ENCODE data around the gene MDC1.

MDC1 gene

DNA sequence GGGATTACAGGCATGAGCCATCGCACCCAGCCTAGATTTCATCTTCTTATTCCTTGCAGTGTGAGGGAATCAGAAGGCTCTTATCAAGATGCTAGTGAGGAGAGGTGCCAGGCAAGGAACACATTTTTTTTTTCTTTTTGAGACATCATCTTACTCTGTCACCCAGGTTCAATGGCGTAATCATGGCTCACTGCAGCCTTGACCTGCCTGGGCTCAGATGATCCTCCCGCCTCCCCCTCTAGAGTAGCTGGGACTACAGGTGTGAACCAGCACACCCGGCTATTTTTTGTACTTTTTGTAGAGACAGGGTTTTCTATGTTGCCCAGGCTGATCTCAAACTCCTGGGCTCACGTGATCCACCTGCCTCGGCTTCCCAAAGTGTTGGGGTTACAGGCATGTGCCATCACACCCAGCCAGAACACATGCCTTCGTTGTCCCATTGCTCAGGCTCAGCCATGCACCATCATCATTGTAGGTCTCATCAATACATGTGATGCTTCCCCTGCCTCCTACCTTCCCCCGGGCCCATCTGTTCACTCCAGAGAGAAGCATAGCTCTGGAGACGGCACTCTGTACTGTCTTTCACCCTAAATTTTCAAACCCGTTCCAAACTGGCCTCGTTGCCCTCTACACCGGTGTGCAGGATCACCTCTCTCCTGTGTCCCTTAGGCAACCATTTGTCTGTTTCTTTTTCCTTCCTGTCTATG is 15.3 kb upstream of the MDC1 start:
- no peak for TF ChIP-seq EZH2phosphoT487 (IDR thresholded peaks at IDR 0.05; ENCODE audit: low read depth)
- TF ChIP-seq, protein P1, sequence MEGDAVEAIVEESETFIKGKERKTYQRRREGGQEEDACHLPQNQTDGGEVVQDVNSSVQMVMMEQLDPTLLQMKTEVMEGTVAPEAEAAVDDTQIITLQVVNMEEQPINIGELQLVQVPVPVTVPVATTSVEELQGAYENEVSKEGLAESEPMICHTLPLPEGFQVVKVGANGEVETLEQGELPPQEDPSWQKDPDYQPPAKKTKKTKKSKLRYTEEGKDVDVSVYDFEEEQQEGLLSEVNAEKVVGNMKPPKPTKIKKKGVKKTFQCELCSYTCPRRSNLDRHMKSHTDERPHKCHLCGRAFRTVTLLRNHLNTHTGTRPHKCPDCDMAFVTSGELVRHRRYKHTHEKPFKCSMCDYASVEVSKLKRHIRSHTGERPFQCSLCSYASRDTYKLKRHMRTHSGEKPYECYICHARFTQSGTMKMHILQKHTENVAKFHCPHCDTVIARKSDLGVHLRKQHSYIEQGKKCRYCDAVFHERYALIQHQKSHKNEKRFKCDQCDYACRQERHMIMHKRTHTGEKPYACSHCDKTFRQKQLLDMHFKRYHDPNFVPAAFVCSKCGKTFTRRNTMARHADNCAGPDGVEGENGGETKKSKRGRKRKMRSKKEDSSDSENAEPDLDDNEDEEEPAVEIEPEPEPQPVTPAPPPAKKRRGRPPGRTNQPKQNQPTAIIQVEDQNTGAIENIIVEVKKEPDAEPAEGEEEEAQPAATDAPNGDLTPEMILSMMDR (IDR thresholded peaks at IDR 0.05; ENCODE audit: low read depth, low read length): no peak
- H3K27ac ChIP-seq (ENCODE audit: low read length): no peak overlapping the region
- H3K9me3 ChIP-seq (ENCODE audit: insufficient read depth, low read length): no peaks in the 10 kb centered on the region
- H3K4me2 ChIP-seq (ENCODE audit: low read length): no peak overlapping the region
- H3K4me3 ChIP-seq (ENCODE audit: low read length): no peak overlapping the region
- peaks cover 31% of the 10 kb centered on the region for H3K4me1 ChIP-seq (ENCODE audit: low read length)
- no peaks in the 10 kb centered on the region for H4K20me1 ChIP-seq (ENCODE audit: insufficient read depth, low read length)
- H2AFZ ChIP-seq (ENCODE audit: low read depth, low read length): no peak overlapping the region
- peaks cover 20% of the 10 kb centered on the region for H3K36me3 ChIP-seq (replicated peaks; ENCODE audit: low read depth, low read length)
- no peak overlapping the region for H3K9ac ChIP-seq (ENCODE audit: low read length)
- H3K27me3 ChIP-seq (ENCODE audit: low read depth, low read length): no peaks in the 10 kb centered on the region
- H3K79me2 ChIP-seq (ENCODE audit: low read length): no peaks in the 10 kb centered on the region

DNA sequence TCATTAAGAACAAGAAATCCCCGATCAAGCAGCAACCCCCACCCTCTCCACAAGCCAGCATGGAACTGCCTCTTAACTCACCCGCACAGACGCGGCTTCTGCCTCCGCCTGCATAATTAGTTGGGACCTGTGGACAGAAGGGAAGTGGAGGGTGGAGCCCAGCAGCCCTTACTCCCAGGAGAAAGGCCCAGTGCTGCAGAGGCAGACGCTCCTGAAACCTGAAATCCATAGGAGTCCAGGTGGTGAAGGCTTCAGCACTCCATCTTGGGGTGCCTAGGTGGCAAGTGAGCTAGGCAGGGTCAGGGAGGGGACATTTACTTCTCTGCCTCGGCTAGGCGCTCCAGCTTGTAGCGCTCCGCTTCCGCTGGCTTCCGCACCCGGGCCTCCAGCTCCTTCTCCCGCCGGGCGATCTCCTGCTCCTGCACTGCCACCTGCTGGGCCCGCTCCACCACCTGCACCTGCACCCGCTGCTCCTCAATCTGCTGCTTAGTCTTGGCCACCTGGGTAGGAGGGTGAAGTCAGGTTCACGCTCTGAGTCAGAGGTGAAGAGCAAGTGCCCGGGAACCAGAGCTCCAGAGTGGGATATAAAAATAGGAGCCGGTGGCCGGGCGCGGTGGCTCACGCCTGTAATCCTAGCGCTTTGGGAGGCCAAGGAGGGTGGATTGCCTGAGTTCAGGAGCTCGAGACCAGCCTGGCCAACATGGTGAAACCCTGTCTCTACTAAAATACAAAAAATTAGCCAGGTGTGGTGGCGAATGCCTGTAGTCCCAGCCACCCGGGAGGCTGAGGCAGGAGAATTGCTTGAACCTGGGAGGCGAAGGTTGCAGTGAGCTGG is 13.7 kb upstream of the MDC1 start:
- Histone ChIP-seq H3K4me1 (ENCODE audit: low read length) (peaks cover 18% of the 10 kb centered on the region), H3K27ac (ENCODE audit: low read length) (no peak overlapping the region), H3K27me3 (ENCODE audit: low read depth, low read length) (no peaks in the 10 kb centered on the region), H2AFZ (ENCODE audit: low read depth, low read length) (no peak overlapping the region), H3K4me2 (ENCODE audit: low read length) (peak overlapping the region; percentile 23), H3K79me2 (ENCODE audit: low read length) (peaks cover 2% of the 10 kb centered on the region; the same call in 1 of the 2 replicates), H3K36me3 (replicated peaks; ENCODE audit: low read depth, low read length) (peaks cover 15% of the 10 kb centered on the region), H3K9me3 (ENCODE audit: insufficient read depth, low read length) (no peaks in the 10 kb centered on the region), H3K4me3 (ENCODE audit: low read length) (no peak overlapping the region), H4K20me1 (ENCODE audit: insufficient read depth, low read length) (peaks cover 3% of the 10 kb centered on the region), H3K9ac (ENCODE audit: low read length) (no peak overlapping the region)
- TF ChIP-seq, protein P1 (IDR thresholded peaks at IDR 0.05; ENCODE audit: low read depth, low read length): peak; percentile 64
- no peak for TF ChIP-seq EZH2phosphoT487 (IDR thresholded peaks at IDR 0.05; ENCODE audit: low read depth)

DNA sequence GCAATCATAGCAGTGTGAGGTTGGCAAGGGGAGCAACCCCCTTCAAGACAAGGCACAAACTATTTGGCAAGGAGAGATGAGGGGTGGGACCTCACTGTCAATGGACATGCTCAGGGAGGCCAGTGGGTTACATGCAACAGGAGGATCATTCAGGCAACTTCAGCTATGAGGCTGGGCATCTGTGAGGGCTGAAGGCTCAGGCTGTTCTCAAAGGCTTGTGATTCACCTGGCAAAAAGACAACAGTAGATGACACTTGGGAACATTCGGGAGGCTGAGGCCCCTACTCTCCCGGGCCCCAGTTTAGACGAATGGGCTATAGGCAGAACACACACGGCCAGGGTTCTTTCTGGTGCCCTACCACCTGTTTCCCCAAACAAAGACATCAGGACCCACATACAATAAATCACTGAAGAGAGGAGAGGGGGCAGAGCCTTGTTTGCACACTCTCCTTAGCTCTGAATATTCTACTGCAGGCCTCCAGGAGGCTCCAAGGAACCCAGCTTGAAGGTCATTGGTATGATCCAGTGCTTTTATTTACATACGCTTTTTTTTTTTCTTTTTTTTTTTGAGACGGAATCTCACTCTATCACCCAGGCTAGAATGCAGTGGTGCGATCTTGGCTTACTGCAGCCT is 11.0 kb upstream of the MDC1 start:
- Histone ChIP-seq H4K20me1 (ENCODE audit: insufficient read depth, low read length) (peaks cover 31% of the 10 kb centered on the region), H3K27me3 (ENCODE audit: low read depth, low read length) (no peaks in the 10 kb centered on the region), H3K9me3 (ENCODE audit: insufficient read depth, low read length) (no peaks in the 10 kb centered on the region), H3K4me1 (ENCODE audit: low read length) (peaks cover 4% of the 10 kb centered on the region), H3K36me3 (replicated peaks; ENCODE audit: low read depth, low read length) (peaks cover 25% of the 10 kb centered on the region), H3K4me3 (ENCODE audit: low read length) (no peak overlapping the region), H3K27ac (ENCODE audit: low read length) (no peak overlapping the region), H3K9ac (ENCODE audit: low read length) (no peak overlapping the region), H3K4me2 (ENCODE audit: low read length) (no peak overlapping the region), H3K79me2 (ENCODE audit: low read length) (peaks cover 25% of the 10 kb centered on the region), H2AFZ (ENCODE audit: low read depth, low read length) (no peak overlapping the region)
- TF ChIP-seq EZH2phosphoT487 (IDR thresholded peaks at IDR 0.05; ENCODE audit: low read depth): no peak
- TF ChIP-seq, protein P1 (IDR thresholded peaks at IDR 0.05; ENCODE audit: low read depth, low read length): no peak

Data from OCI-LY3 (cell line).